Fibroblast of pulmonary artery (primary cell): ENCODE data around the gene ACTG1.

ENCODE experiments used
- DNase-seq: peaks from one replicate; pipeline ENCODE4 v3.0.0-alpha.2; 2010; ENCODE audit warnings: low read depth
- H3K4me3 ChIP-seq: replicated peaks from 2 replicates; pipeline ENCODE4 v1.5.1; 2011; ENCODE audit warnings: low read depth, mild to moderate bottlenecking, control low read depth, low read length, moderate library complexity
- TF ChIP-seq, protein P1 (sequence below): IDR thresholded peaks from 2 replicates; pipeline ENCODE4 v1.5.1; 2011; ENCODE audit warnings: mild to moderate bottlenecking, control low read depth, low read length, inconsistent platforms; ENCODE audit errors: missing control alignments

The ACTG1 gene

GRCh38 chr17:81477173-81477572 lies 35.4 kb downstream of the ACTG1 start:
- H3K4me3 ChIP-seq, result no peak overlapping the region
- DNase-seq, result no peak
- TF ChIP-seq, protein P1, sequence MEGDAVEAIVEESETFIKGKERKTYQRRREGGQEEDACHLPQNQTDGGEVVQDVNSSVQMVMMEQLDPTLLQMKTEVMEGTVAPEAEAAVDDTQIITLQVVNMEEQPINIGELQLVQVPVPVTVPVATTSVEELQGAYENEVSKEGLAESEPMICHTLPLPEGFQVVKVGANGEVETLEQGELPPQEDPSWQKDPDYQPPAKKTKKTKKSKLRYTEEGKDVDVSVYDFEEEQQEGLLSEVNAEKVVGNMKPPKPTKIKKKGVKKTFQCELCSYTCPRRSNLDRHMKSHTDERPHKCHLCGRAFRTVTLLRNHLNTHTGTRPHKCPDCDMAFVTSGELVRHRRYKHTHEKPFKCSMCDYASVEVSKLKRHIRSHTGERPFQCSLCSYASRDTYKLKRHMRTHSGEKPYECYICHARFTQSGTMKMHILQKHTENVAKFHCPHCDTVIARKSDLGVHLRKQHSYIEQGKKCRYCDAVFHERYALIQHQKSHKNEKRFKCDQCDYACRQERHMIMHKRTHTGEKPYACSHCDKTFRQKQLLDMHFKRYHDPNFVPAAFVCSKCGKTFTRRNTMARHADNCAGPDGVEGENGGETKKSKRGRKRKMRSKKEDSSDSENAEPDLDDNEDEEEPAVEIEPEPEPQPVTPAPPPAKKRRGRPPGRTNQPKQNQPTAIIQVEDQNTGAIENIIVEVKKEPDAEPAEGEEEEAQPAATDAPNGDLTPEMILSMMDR, result no peak

- no peak for DNase-seq
- no peak overlapping the region for H3K4me3 ChIP-seq
- TF ChIP-seq, protein P1, result no peak
These were observed 36.0 kb downstream of the ACTG1 start for GRCh38 chr17:81476635-81477034.

GRCh38 chr17:81476097-81476496 lies 36.5 kb downstream of the ACTG1 start:
- H3K4me3 ChIP-seq, result no peak overlapping the region
- no peak for DNase-seq
- TF ChIP-seq, protein P1, result no peak

- no peak overlapping the region for H3K4me3 ChIP-seq
- TF ChIP-seq, protein P1, result no peak
These were observed 37.6 kb downstream of the ACTG1 start for GRCh38 chr17:81474958-81475357.

GRCh38 chr17:81473019-81473418 lies 39.6 kb downstream of the ACTG1 start:
- no peak overlapping the region for H3K4me3 ChIP-seq
- no peak for DNase-seq
- TF ChIP-seq, protein P1, result no peak

More at GRCh38 chr17:81474958-81475357, 37.6 kb downstream of the ACTG1 start:
- no peak for DNase-seq

GRCh38 chr17:81471818-81472456 lies 40.7 kb downstream of the ACTG1 start:
- TF ChIP-seq, protein P1, result no peak
- DNase-seq, result peak; percentile 39
- no peak overlapping the region for H3K4me3 ChIP-seq
